Endothelial cell of umbilical vein (primary cell): ENCODE results near the gene NECTIN2. TPM values are rescaled to one million over a fixed set of nuclear protein-coding genes. Genes with fewer than 3 reads are reported as not detected.

Source experiments
- BruUV-seq: library from RNA; stranded (reverse); fragments of 400-500 nt; replicated peaks from 2 replicates; lab custom pipeline; 2021; lab: Mats Ljungman, UMichigan
- CTCF ChIA-PET: fragments of 300-600, 350-600 bp; sonication (Branson Sonifier 250); formaldehyde crosslinking; loops from one replicate; lab custom pipeline; 2021; ENCODE audit warnings: antibody characterized with exemption, inconsistent platforms; lab: Charles Lee
- POLR2A ChIA-PET: fragments of 300-600, 350-600 bp; sonication (Branson Sonifier 250); formaldehyde crosslinking; loops from one replicate; lab custom pipeline; 2021; ENCODE audit warnings: antibody characterized with exemption, inconsistent platforms; lab: Charles Lee
- DNase-seq: peaks from one replicate; pipeline ENCODE4 v3.0.0-alpha.2; 2011; ENCODE audit warnings: low read depth, low spot score
- FAIRE-seq: peaks from 2 replicates; lab custom pipeline; 2011; peaks lifted over from hg19 to GRCh38; lab: Jason Lieb, UNC
- H2AFZ ChIP-seq: 2 replicates; pipeline ENCODE4 v1.6.0; 2012; ENCODE audit warnings: low read depth, low read length, control low read depth, inconsistent platforms
- H3K27ac ChIP-seq: 2 replicates; pipeline ENCODE4 v1.5.1; 2011; ENCODE audit warnings: low read depth, mild to moderate bottlenecking, control low read depth, low read length, moderate library complexity; ENCODE audit not compliant: insufficient read depth
- H3K27me3 ChIP-seq, 2 experiments: 2 replicates each; pipeline versions ENCODE4 v1.6.0 to v1.6.1; 2011; ENCODE audit warnings: low read length in 2 of 2, mixed read lengths in 1 of 2; ENCODE audit not compliant: control insufficient read depth in 2 of 2, insufficient read depth in 2 of 2
- H3K36me3 ChIP-seq, 2 experiments: 2 replicates in 1 of 2; 3 replicates in 1 of 2; pipeline ENCODE4 v1.5.1; 2011; ENCODE audit warnings: low read length in 2 of 2, mild to moderate bottlenecking in 1 of 2, moderate library complexity in 1 of 2; ENCODE audit not compliant: control insufficient read depth in 2 of 2, insufficient read depth in 2 of 2; ENCODE audit errors: extremely low read depth in 1 of 2
- H3K4me1 ChIP-seq: 3 replicates; pipeline ENCODE4 v1.5.1; 2011; ENCODE audit warnings: mild to moderate bottlenecking, low read length; ENCODE audit not compliant: control insufficient read depth, insufficient read depth; ENCODE audit errors: extremely low read depth
- H3K4me2 ChIP-seq: 2 replicates; pipeline ENCODE4 v1.6.1; 2011; ENCODE audit warnings: low read length, control low read depth, mixed read lengths; ENCODE audit not compliant: insufficient read depth
- H3K4me3 ChIP-seq, 3 experiments: fragments of 200-600 bp in 1 of 3; sonication (generic), shearing (Covaris generic) in 1 of 3; replicated peaks in 1 of 3; 2 replicates each; pipeline ENCODE4 v1.5.1; 2011 to 2016; ENCODE audit warnings: control low read depth in 3 of 3, low read length in 3 of 3, mild to moderate bottlenecking in 2 of 3, inconsistent platforms in 1 of 3, low read depth in 1 of 3, moderate library complexity in 1 of 3; ENCODE audit not compliant: insufficient read depth in 1 of 3
- H3K79me2 ChIP-seq: 2 replicates; pipeline ENCODE4 v1.6.0; 2012; ENCODE audit warnings: low read length, inconsistent platforms; ENCODE audit not compliant: control insufficient read depth, insufficient read depth
- H3K9ac ChIP-seq: replicated peaks from 2 replicates; pipeline ENCODE3; 2011; ENCODE audit warnings: low read length, control low read depth; ENCODE audit not compliant: insufficient read depth; ENCODE audit errors: extremely low read depth
- H3K9me1 ChIP-seq: replicated peaks from 3 replicates; pipeline ENCODE4 v1.6.0; 2011; ENCODE audit warnings: mild to moderate bottlenecking, low read length; ENCODE audit not compliant: control insufficient read depth, insufficient read depth; ENCODE audit errors: extremely low read depth
- H3K9me3 ChIP-seq: replicated peaks from 2 replicates; pipeline ENCODE4 v1.5.1; 2012; ENCODE audit warnings: low read length, inconsistent platforms; ENCODE audit not compliant: control insufficient read depth, insufficient read depth
- H4K20me1 ChIP-seq: replicated peaks from 2 replicates; pipeline ENCODE3; 2011; ENCODE audit warnings: mild to moderate bottlenecking, low read length; ENCODE audit not compliant: control insufficient read depth, insufficient read depth; ENCODE audit errors: extremely low read depth
- EZH2 ChIP-seq: IDR thresholded peaks from 2 replicates; pipeline ENCODE4 v1.6.1; 2012; ENCODE audit warnings: borderline replicate concordance, low read depth, mild to moderate bottlenecking, moderate library complexity, low read length, inconsistent platforms; ENCODE audit not compliant: severe bottlenecking
- FOS ChIP-seq: IDR thresholded peaks from 2 replicates; pipeline ENCODE4 v1.6.1; 2011; ENCODE audit warnings: mild to moderate bottlenecking, low read length, moderate library complexity, borderline replicate concordance; ENCODE audit not compliant: insufficient read depth
- GATA2 ChIP-seq: IDR thresholded peaks from 2 replicates; pipeline ENCODE4 v1.7.0; 2011; ENCODE audit warnings: low read depth, mild to moderate bottlenecking, moderate library complexity, mixed read lengths, low read length; ENCODE audit not compliant: insufficient read length, insufficient read depth
- JUN ChIP-seq: IDR thresholded peaks from 2 replicates; pipeline ENCODE4 v1.6.1; 2011; ENCODE audit warnings: borderline replicate concordance, low read depth; ENCODE audit not compliant: insufficient read length, insufficient read depth
- MAX ChIP-seq: IDR thresholded peaks from 2 replicates; pipeline ENCODE4 v1.6.1; 2011; ENCODE audit not compliant: insufficient read depth, insufficient read length
- MYC ChIP-seq: IDR thresholded peaks from one replicate; pipeline ENCODE4 v1.6.1; 2011; ENCODE audit warnings: mild to moderate bottlenecking, low read depth, low read length
- POLR2A ChIP-seq: IDR thresholded peaks from 2 replicates; pipeline ENCODE4 v1.6.1; 2012; ENCODE audit warnings: low read depth, mild to moderate bottlenecking, control low read depth, low read length
- POLR2AphosphoS5 ChIP-seq: IDR thresholded peaks from 2 replicates; pipeline ENCODE4 v1.6.1; 2012; ENCODE audit warnings: low read depth, mild to moderate bottlenecking, control low read depth, low read length, moderate library complexity; ENCODE audit not compliant: insufficient read depth
- dilution Hi-C: fragments of 300-500 bp; cut with MboI; formaldehyde crosslinking; loops from one replicate; pipeline ENCODE4 v1.15.0; 2019; ENCODE audit warnings: low sequenced_read_pairs; ENCODE audit not compliant: extremely low pct_ligation_motif_present
- intact Hi-C: fragments of 100-400 bp; cut with micrococcal nuclease; formaldehyde crosslinking; loops from one replicate; pipeline ENCODE4 v1.10.0; 2022
- polyA plus RNA-seq, 4 experiments: library from polyadenylated mRNA; depleted of rRNA in 3 of 4; stranded (reverse) in 3 of 4; unstranded in 1 of 4; fragments of >200 nt; gene quantifications; 2 replicates each; pipeline versions ENCODE4 v1.2.1 to v1.2.3, GENCODE V29; 2011 to 2012; ENCODE audit warnings: missing spikeins in 1 of 4
- total RNA-seq: library from RNA; stranded (reverse); gene quantifications from 2 replicates; pipeline ENCODE4 v1.2.3, GENCODE V29; 2021
- TF ChIP-seq, protein P1 (sequence below), 2 donors: IDR thresholded peaks; 1 replicate in 1 of 2; 2 replicates in 1 of 2; pipeline ENCODE4 v1.5.1; 2011; ENCODE audit warnings: low read length in 2 of 2, mild to moderate bottlenecking in 2 of 2, moderate library complexity in 2 of 2, control low read depth in 1 of 2, inconsistent platforms in 1 of 2, low read depth in 1 of 2; ENCODE audit not compliant: insufficient read depth in 1 of 2; ENCODE audit errors: extremely low read depth in 1 of 2

The NECTIN2 gene
- total and polyA plus RNA-seq, 2 donors (not counting 3 experiments of a cell fraction or from before 2014, with no cell fraction given), result 211 to 238 TPM

GRCh38 chr19:44886141-44886540 is 40.0 kb downstream of the NECTIN2 start:
- no peaks in the 10 kb centered on the region for H3K9me1 ChIP-seq
- ChIA-PET CTCF (interaction anchor here (1.5 kb wide), 1 partner anchor 30 kb away, joined by 3 read pairs; no protein-coding TSS in a partner anchor), POLR2A (no interaction called here)
- H3K27me3 ChIP-seq, result no peaks in the 10 kb centered on the region
- H3K9me3 ChIP-seq, result no peaks in the 10 kb centered on the region
- no peak overlapping the region for H3K4me3 ChIP-seq
- no TSS peak for BruUV-seq
- no peak overlapping the region for H3K9ac ChIP-seq
- DNase-seq (no peak), FAIRE-seq (no peak)
- TF ChIP-seq JUN, result no peak
- no peak for TF ChIP-seq GATA2
- no peak for TF ChIP-seq MAX
- no peak for TF ChIP-seq FOS
- no peak for TF ChIP-seq MYC
- TF ChIP-seq, protein P1, sequence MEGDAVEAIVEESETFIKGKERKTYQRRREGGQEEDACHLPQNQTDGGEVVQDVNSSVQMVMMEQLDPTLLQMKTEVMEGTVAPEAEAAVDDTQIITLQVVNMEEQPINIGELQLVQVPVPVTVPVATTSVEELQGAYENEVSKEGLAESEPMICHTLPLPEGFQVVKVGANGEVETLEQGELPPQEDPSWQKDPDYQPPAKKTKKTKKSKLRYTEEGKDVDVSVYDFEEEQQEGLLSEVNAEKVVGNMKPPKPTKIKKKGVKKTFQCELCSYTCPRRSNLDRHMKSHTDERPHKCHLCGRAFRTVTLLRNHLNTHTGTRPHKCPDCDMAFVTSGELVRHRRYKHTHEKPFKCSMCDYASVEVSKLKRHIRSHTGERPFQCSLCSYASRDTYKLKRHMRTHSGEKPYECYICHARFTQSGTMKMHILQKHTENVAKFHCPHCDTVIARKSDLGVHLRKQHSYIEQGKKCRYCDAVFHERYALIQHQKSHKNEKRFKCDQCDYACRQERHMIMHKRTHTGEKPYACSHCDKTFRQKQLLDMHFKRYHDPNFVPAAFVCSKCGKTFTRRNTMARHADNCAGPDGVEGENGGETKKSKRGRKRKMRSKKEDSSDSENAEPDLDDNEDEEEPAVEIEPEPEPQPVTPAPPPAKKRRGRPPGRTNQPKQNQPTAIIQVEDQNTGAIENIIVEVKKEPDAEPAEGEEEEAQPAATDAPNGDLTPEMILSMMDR (IDR thresholded peaks at IDR 0.05; ENCODE audit: extremely low read depth in 1 of 2, insufficient read depth in 1 of 2, low read depth in 1 of 2, low read length in 2 of 2), result no peak
- no peak for TF ChIP-seq POLR2A
- TF ChIP-seq EZH2, result no peak
- TF ChIP-seq POLR2AphosphoS5, result no peak
- H3K79me2 ChIP-seq, result peaks cover under 1% of the 10 kb centered on the region
- no peak overlapping the region for H3K27ac ChIP-seq
- intact Hi-C loops (no loop called here), dilution Hi-C loops (no loop called here)
- peaks cover 5% of the 10 kb centered on the region for H3K4me1 ChIP-seq
- H2AFZ ChIP-seq, result no peak overlapping the region
- peaks cover 2 to 28% of the 10 kb centered on the region in 2 experiments for H3K36me3 ChIP-seq
- no peaks in the 10 kb centered on the region for H4K20me1 ChIP-seq
- H3K4me2 ChIP-seq, result no peak overlapping the region
